Medulla oblongata (tissue), 1 donor: ENCODE data around the gene RBM23.
"Not testable (repeated sequence)": the region's sequence is repeated elsewhere in the genome, so short reads cannot be mapped to it uniquely, and the experiment has no call there.

ENCODE experiments used
- DNase-seq: peaks from one replicate; pipeline ENCODE4 v3.0.0-alpha.2; 2015; ENCODE audit errors: extremely low spot score

Gene RBM23

DNA sequence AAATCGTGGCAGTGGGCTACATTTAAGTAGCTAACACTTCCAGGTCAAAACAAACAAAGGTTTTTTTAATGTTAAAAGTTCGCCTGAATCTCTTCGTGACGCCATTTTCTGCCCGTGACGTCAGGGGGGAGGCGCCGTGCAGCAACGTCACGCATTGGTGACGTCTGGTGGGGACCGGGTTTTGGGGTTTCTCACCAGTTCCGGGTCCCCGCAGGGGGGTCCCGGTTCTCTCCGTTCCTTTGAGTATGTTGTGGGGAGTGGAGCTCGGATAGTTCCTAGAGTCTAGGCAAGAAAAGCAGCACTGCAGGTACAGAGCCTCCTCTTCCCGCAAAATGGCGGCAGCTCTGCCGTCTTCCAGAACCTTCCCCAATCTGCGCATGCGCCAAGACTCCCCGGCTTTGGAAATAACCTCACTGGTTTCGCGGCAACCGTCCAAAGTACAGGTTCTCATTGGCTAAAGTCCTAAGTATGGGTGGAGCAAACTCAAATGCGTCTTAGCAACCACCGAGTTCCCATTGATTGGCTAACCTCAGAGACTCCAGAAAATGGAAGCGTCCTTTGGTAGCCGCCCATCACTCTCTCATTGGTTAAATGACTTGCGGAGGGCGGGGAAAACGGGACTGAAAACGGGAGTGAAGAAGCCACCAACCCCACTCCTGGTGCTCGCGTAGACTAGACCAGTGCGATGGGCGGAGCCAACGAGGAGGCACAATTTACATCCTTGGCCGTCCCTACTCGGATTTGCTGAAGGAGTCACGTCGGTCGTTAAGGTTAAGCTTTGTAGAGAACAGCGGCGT, at the start of gene RBM23:
Gene RBM23, minus strand, starts transcription at position 346 of the 797 bp plus-strand sequence.
- DNase-seq = peak; percentile 100

DNA sequence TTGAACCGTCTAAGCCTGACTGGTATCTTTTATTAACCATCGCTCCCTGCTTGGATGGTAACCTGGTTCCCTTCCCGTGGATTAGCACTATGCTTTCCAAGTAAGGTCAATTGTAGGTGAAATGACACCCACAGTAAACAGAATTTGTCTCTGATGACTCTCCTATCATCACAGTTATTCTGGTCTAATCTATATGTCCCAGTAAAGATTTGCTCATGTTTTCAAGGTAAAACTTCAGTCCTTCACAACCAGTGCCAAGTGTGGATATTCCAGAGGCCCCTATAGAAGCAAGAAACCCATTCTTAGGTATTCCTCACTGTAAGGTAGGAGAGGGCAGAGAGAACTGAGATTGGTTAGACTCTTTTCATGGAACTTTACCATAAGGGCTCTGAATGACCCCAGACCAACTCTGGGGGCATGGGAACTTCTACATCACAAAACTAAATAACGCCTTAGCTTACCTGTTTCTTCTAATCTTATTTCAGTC, 47.9 kb upstream of the RBM23 start:
- DNase-seq = no peak

DNA sequence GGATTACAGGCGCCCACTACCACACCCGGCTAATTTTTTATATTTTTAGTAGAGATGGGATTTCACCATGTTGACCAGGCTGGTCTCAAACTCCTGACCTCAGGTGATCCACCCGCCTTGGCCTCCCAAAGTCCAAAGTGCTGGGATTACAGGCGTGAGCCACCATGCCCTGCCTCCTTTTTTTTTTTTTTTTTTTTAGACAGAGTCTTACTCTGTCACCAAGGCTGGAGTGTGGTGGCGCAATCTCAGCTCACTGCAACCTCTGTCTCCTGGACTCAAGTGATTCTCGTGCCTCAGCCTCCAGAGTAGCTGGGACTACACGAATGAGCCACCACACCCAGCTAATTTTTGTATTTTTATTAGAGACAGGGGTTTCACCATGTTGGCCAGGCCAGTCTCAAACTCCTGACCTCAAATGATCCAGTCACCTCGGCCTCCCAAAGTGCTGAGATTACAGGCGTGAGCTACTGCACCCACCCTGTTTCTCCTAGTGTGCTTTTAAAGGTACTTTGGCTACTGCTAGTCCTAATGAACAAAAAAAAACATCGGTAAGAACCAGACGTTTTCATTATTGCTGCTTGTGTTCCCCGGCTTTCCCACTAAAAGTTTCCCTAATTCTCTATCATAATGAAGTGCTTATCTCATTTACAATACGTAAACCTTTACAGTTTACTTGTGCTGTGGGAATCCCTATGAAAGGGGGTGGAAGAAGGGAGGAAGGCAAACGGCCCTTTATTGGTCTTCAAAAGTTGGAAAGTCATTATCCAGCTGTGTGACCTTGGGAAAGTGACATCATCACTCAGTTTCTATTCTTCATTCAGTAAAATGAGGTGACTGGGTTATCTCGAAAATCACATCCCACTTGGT, 47.2 kb upstream of the RBM23 start:
- not testable (repeated sequence) for DNase-seq

DNA sequence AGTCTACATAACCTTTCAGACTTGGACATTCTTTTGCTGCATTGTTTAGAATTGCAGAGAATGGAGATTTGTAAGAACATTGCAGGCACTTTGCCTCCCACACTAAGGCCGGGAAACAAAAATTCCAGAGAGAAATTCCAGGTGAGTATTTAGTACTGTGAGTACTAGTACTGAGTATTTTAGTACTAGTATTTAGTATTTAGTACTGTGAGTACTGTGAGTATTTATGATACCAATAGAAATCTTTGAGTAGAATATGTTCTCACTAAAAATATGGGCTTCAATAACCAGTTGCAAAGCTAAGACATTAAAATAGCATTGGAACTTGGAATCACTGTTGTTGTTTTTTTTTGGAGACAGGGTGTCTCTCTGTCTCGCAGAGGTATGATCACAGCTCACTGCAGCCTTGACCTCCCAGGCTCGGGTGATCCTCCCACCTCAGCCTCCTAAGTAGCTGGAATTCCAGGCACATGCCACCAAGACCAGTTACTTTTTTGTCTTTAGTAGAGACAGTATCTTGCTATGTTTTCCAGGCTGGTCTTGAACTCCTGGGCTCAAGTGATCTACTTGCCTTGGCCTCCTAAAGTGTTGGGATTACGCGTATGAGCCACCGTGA, 43.2 kb upstream of the RBM23 start:
- DNase-seq = no peak

DNA sequence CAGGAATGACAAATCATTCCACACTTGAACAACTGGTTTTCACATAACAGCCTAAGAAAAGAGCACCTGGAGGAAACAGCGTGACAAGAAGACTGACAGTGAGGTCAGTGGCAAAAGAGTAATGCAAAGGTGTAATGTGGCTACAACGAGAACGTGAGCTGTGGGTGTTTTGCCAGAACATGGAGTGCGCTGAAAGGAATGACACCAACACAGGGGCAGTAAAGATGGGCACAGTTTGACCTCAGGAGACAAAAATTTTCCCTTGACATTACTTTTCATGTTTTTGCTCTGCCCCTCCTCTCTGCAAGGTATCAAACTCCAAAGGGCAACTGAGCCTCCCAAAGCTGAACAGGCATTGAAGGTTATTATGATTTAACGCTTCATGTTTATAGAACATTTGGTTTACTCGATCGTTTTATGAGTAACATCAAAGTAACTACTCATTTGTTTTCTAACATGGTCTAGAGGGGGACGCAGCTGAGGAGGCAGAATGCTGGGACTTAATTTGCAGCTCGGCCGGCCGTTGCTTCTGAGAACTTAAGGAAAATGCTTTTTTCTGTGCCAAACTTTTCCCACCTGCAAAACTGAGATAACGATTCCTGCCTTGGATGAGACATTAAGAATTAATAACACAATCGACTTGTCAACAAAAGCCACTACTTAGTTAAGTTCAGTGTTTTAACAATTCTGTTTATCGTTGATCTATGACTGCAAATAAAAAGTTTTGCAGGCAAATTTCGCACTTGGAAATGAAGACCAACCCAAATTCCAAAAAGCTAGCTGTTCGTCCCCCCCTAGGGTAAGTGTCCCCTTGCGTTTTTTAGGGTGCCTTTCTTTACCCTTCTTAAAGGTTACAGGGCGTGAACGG, 37.0 kb upstream of the RBM23 start:
- DNase-seq = no peak

DNA sequence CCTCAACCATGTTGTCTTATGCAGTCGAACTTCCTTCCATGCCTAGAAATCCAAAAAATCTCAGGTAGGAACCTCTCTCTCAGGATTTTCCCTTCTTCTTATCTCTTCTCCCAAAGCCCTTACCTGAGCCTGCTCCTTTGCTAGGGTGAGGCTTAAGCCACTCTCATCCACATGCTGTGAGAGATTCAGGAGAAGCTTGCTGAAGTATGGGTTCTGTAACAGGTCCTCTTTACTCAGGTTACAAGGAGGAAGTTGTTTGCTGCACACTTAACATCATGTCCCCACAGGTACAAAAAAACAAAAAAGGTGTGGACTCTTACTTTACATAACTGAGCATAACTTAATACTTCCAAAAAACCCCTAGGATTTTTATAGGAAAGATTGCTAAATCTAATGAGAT, 33.5 kb upstream of the RBM23 start:
- no peak for DNase-seq

DNA sequence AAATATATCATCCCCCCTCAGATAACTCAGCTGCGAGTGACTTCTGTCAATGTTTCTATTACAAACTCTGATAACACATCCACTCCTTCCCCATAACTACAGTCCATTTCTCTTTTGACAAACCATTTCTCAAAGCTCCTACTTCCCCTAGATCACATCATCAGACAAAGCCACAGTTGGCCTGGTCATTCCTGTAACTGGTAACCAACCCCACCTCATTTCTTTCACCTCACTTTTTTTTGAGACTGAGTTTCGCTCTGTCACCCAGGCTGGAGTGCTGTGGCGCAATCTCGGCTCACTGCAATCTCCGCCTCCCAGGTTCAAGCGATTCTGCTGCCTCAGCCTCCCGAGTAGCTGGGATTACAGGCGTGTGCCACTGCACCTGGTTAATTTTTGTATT, 32.8 kb upstream of the RBM23 start:
- DNase-seq = not testable (repeated sequence)

DNA sequence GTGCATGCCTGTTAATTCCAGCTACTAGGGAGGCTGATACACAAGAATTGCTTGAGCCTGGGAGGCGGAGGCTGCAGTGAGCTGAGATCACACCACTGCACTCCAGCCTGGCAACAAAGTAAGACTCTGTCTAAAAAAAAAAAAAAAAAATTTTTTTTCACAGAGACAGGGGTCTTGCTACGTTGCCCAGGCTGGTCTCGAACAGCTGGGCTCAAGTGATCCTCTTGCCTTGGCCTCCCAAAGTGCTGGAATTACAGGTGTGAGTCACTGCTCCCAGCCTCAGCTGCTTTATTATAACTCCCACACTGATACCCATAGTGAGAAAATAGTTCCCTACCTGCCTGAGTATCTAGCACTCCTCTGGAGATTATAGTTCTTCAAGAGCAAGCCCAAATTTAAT, 26.7 kb upstream of the RBM23 start:
- no peak for DNase-seq

DNA sequence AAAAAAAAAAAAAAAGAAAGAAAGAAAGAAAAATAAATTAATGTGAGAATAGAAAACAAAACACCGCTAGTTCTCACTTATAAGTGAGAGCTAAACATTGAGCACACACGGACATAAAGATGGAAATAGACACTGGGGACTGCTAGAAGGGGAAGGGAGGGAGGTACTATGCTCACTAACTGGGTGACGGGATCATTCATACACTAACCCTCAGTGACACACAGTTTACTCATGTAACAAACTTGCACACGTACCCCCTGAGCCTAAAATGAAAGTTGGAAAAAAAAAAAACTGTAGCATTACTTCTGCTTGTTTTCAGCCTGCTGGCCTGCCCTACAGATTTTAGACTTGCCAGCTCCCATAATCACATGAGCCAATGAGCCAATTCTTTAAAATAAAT, 20.7 kb upstream of the RBM23 start:
- DNase-seq = no peak

DNA sequence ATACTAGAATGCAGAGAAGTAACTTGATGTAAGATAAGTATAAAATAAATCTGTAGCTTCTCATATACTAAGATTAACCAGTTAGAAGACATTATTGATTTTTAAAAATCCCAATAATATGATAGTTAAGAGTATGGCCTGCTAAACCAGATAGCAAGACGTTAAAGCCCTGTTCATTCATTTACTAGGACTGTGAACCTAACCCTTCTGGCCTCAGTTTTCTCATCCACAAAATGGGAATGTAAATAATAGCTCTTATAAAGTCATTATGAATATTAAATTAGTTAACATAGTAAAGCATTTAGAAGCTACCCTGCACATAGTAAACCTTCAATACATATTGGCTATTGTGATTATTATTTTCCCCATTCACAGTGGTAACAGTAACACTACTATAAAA, 16.2 kb upstream of the RBM23 start:
- DNase-seq = no peak

DNA sequence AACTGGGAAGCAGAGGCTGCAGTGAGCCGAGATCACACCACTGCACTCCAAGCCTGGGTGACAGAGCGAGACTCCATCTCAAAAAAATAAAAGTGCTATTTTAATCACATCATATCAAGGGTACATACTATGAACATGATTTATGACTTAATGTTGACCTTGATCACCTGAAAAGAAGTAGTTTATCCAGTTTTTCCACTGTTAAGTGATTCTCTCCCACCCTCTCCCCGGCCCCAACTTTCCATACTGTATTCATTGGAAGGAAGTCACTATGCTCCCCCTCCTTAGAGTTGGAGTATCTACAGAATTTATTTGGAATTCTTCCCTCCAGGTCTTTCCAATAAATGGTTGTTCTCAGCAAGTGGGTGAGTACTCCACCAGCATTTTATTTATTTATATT, 13.2 kb upstream of the RBM23 start:
- no peak for DNase-seq

DNA sequence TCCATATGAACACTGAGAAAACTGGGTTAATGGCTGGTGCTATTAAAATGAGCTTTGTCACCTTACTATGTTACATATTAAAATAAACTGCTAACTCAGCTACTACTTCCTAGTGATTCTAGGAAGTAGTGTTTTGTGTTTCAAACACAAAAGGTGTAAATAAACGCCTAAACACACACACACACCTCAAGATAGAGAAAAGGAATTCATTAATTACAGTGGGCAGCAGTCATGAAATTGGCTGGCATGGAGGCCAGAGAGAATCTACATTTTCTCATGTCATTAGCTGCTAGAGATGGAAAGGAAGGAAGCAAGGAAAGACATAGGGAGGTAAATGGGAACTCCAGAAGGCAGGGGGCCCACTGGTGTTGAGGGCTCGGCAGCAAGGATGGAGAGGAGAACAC, 11.0 kb upstream of the RBM23 start:
- DNase-seq = no peak

DNA sequence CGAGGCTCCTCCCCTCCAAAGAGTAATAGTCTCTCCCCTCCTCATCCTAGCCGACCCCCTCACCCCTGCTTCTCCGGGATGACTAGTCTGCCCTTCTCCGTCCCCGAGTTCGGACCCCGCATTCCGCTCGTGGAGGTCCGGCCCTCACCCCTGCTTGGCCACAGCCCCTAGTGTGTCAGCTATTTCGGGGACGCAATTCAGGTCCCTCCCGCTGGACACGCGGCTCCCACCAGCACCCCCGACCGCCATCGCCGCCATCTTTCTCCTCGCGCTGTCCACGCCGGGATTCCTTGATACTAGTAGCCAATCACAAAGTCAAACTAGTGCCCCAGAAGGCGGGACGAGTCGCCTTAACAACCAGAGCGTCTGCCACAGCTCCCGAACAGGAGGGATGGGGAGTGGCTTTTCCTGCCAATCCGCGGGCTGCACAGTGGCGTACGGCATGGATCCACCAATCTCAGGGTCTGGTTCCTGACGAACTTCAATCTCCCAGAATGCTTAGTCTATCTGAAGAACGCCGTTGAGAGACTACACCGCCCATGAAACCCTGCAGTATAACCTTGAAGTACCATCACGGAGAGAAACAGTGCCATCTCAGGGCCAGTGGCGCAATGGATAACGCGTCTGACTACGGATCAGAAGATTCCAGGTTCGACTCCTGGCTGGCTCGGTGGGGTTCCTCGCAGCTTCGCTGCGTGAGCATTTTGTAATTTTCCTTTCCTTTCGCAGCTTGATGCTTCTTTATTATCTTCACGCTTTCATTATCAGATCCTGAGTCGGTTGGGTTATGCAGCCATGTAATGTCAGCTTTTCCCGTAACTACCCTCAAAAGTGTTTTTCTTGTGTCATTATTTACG, 10.4 kb upstream of the RBM23 start, which contains the start of gene PRMT5:
Gene PRMT5, minus strand, starts transcription at position 273 of the 857 bp plus-strand sequence. Its CDS starts 15 bp downstream, at position 258.
- peak; percentile 100 for DNase-seq

DNA sequence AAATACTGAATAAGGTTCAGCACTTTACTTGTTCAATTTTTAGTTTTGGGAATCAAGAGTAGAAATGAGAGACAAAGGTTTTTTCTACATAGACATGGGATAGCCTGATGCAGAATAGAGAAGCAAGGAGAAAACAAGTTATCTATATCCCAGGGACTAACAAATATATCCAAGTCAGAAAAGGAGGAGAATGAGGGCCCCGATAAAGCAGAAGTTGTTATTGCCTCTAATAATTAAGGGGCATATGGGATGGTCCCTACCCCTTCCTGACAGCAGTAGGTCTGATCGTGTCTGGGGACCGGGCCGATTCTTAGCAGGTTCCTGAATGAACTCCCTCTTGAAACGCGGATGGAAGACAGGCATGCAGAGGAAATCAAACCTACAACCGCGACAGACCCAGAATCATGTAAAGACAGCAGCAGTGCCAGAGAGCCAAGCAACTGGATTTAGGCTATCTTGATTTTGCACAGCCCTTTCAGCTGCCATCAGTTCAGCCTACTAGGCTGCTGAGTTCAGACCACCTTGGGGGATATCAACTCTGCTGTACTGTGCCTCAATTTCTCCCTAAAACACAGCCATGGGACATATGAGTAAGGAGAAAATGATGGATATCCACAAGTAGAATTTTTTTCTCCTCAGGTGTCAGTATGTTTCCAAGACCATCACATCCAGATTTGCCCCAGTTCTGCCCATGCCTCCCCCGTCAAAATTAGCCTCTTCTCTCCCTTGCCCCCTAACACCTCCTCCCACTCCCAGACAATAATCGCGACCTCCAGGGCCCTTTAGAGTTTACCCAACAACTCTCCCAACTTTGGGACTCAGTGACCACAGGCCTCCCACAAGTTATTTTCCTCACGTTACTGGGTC, 9.5 kb upstream of the RBM23 start:
- DNase-seq = no peak

DNA sequence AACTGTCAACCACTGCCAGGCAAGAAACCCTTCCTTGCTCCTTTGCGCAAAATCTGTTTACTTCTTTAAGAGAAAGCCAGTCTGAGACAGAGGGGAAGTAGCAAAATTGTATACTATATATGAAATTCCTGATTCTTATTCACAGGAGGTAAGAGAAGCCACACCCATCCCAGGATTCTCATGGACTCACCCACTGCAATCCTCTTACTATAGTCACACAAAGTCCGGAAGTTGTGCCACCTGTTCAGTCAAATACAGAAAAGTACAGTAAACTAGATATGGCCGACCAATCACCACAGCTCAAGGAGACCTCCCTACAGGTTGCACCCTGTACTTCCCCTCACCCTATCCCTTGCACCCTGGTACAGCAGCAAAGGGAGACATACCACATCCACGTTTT, 7.4 kb upstream of the RBM23 start:
- no peak for DNase-seq

DNA sequence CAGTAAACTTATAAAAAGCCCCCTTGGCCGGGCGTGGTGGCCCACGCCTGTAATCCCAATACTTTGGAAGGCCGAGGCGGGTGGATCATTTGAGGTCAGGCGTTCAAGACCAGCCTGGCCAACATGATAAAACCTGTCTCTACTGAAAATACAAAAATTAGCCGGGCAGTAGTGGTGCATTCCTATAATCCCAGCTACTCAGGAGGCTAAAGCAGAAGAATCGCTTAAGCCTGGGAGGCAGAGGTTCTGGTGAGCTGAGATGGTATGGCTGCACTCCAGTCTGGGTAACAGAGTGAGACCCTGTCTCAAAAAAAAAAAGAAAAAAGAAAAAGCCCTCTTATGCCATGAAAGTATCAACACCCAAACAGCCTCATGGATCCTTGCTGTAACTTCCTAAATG, 6.6 kb upstream of the RBM23 start:
- DNase-seq = no peak

DNA sequence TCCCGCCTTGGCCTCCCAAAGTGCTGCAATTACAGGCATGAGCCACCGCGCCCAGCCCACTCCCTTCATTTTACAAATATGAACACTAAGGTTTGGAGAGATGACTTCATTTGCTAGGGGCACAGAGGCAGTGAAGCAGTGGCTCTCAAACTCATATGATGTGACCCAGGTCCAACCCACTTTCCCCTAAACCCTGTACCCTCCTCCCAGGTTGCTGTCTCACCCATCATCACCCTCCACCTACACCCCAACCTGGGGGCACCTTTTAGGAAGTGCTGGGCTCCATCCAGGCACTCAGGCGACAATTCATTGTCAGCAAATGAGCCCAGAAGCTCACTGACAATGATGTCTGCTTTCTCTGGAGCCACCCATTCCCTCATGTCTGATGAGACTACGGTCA, 4.8 kb upstream of the RBM23 start:
- no peak for DNase-seq

DNA sequence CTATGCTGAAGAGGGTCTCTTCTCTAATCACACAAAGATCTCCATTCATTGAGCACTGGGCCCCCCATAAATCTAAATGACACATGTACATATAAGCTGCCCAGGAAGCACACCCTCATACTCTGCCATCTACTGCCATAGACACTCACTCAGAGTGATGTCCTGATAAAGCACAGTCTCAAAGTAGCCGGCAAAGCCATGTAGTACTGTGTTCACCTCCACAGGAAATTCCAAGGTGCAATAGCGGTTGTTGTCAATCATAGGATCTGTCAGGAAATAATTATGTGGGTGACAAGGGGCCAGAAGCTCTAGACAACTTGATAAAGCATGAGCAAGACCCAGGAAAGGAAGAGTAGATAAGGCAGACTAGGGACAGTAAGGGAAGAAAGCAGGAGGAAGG, 3.3 kb upstream of the RBM23 start:
- no peak for DNase-seq

DNA sequence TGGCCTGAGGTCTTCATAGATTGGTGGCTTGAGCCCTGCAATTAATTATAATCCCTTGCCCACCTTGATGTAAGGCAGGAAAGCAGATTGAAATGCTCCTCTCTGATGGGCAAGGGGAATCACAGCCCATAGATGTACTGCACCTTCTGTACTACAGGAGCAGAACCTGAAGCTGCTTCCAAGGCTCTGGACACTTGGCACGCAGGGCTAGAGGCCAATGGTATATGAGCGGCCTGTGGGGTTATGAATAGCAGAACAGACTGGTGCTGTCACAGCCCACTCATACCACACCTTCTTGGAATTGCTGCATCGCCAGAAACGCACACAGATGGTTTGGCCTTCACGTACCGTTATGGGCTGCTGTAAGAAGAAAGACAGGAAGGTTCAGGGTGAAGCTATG, 1.7 kb upstream of the RBM23 start:
- DNase-seq = no peak

DNA sequence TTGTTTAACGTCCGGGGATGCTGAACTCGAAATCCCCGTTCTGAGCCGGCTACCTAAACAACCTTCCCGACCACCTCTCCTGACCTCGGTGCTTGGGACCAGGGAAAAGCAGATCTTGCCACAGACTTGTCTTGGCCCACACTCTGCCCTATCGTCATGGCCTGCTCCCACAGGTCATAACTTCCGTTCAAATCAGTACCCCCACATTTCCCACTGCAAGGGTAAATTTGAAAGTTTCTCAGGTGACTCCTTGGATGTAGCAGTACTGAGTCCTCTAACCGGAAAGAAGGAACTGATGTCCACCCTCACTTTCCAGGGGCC, 612 bp upstream of the RBM23 start:
- DNase-seq = no peak
